IMR-90 (cell line): ENCODE results near the gene PCNX2. TPM values are rescaled to one million over a fixed set of nuclear protein-coding genes. Genes with fewer than 3 reads are reported as not detected.

Experiments
- ATAC-seq: fragments of 200-7000 bp; cut with Tn5 transposase; 2 replicates; pipeline ENCODE4 v1.9.1; 2020; ENCODE audit warnings: low read depth, mild to moderate bottlenecking, moderate library complexity
- BruUV-seq: library from RNA; stranded (reverse); fragments of 400-500 nt; replicated peaks from 2 replicates; lab custom pipeline; 2021; lab: Mats Ljungman, UMichigan
- CTCF ChIA-PET: fragments of 300-600 bp; formaldehyde crosslinking; extraction: SDS; loops from one replicate; lab custom pipeline; 2021; ENCODE audit warnings: antibody characterized with exemption; lab: Yijun Ruan, JAX
- POLR2A ChIA-PET: fragments of 300-600 bp; sonication (Branson Sonifier 250); formaldehyde crosslinking; loops from one replicate; lab custom pipeline; 2022; ENCODE audit warnings: antibody characterized with exemption; ENCODE audit not compliant: unreplicated experiment; lab: Charles Lee
- DNase-seq: peaks from one replicate; pipeline ENCODE4 v3.0.0; 2013
- H2AFZ ChIP-seq: replicated peaks from 2 replicates; pipeline ENCODE3; 2013; ENCODE audit warnings: low read length, mild to moderate bottlenecking; ENCODE audit not compliant: poor library complexity
- H2AK5ac ChIP-seq: 2 replicates; pipeline ENCODE4 v1.6.1; 2013; ENCODE audit warnings: low read depth, low read length, inconsistent platforms
- H2AK9ac ChIP-seq: replicated peaks from 2 replicates; pipeline ENCODE3; 2013; ENCODE audit warnings: mild to moderate bottlenecking, low read depth, low read length, moderate library complexity; ENCODE audit not compliant: poor library complexity
- H2BK120ac ChIP-seq: 2 replicates; pipeline ENCODE4 v1.6.1; 2013; ENCODE audit warnings: low read depth, low read length, inconsistent platforms
- H2BK15ac ChIP-seq: 3 replicates; pipeline ENCODE4 v1.6.1; 2013; ENCODE audit warnings: low read depth, low read length, inconsistent platforms
- H2BK20ac ChIP-seq: 2 replicates; pipeline ENCODE4 v1.6.1; 2013; ENCODE audit warnings: low read depth, mild to moderate bottlenecking, inconsistent platforms, low read length, moderate library complexity
- H2BK5ac ChIP-seq: 2 replicates; pipeline ENCODE4 v1.6.1; 2013; ENCODE audit warnings: mild to moderate bottlenecking, low read depth, low read length, inconsistent platforms; ENCODE audit not compliant: poor library complexity, severe bottlenecking
- H3K14ac ChIP-seq: replicated peaks from 2 replicates; pipeline ENCODE4 v1.6.1; 2013; ENCODE audit warnings: low read depth, low read length, inconsistent platforms
- H3K18ac ChIP-seq: 2 replicates; pipeline ENCODE4 v1.6.1; 2013; ENCODE audit warnings: low read depth, low read length, control low read depth
- H3K23ac ChIP-seq: 2 replicates; pipeline ENCODE4 v1.6.1; 2013; ENCODE audit warnings: low read depth, low read length, inconsistent platforms
- H3K27ac ChIP-seq: 2 replicates; pipeline ENCODE4 v1.5.1; 2013; ENCODE audit warnings: mild to moderate bottlenecking, control low read depth, low read length; ENCODE audit not compliant: insufficient read depth
- H3K27me3 ChIP-seq: 2 replicates; pipeline ENCODE4 v1.6.1; 2013; ENCODE audit warnings: low read length; ENCODE audit not compliant: control insufficient read depth, insufficient read depth
- H3K36me3 ChIP-seq: 2 replicates; pipeline ENCODE4 v1.6.1; 2013; ENCODE audit warnings: low read length, mixed read lengths; ENCODE audit not compliant: control insufficient read depth, insufficient read depth
- H3K4ac ChIP-seq: 2 replicates; pipeline ENCODE4 v1.6.1; 2013; ENCODE audit warnings: low read depth, low read length, inconsistent platforms
- H3K4me1 ChIP-seq: 2 replicates; pipeline ENCODE4 v1.6.1; 2013; ENCODE audit warnings: low read length, mixed read lengths; ENCODE audit not compliant: control insufficient read depth, insufficient read depth
- H3K4me2 ChIP-seq: 2 replicates; pipeline ENCODE4 v1.6.1; 2013; ENCODE audit warnings: low read depth, mild to moderate bottlenecking, control low read depth, low read length, moderate library complexity
- H3K4me3 ChIP-seq: 2 replicates; pipeline ENCODE4 v1.5.1; 2013; ENCODE audit warnings: low read depth, mild to moderate bottlenecking, control low read depth, low read length, moderate library complexity; ENCODE audit not compliant: insufficient read depth
- H3K56ac ChIP-seq: 2 replicates; pipeline ENCODE4 v1.6.1; 2013; ENCODE audit warnings: low read length, inconsistent platforms; ENCODE audit not compliant: insufficient read depth; ENCODE audit errors: extremely low read depth
- H3K79me1 ChIP-seq, 2 experiments: 2 replicates each; pipeline ENCODE4 v1.6.1; 2013; ENCODE audit warnings: low read length in 2 of 2, inconsistent platforms in 1 of 2, low read depth in 1 of 2
- H3K9ac ChIP-seq: 2 replicates; pipeline ENCODE4 v1.6.1; 2013; ENCODE audit warnings: low read depth, low read length, control low read depth
- H3K9me1 ChIP-seq: 2 replicates; pipeline ENCODE4 v1.6.1; 2013; ENCODE audit warnings: low read length, inconsistent platforms; ENCODE audit not compliant: insufficient read depth
- H3K9me3 ChIP-seq: 2 replicates; pipeline ENCODE4 v1.6.1; 2013; ENCODE audit warnings: low read length; ENCODE audit not compliant: control insufficient read depth, insufficient read depth
- H4K20me1 ChIP-seq: 2 replicates; pipeline ENCODE4 v1.6.1; 2013; ENCODE audit warnings: low read length, inconsistent platforms; ENCODE audit not compliant: insufficient read depth
- H4K5ac ChIP-seq: 2 replicates; pipeline ENCODE4 v1.6.1; 2013; ENCODE audit warnings: mild to moderate bottlenecking, low read depth, low read length, control low read depth
- H4K8ac ChIP-seq, 2 experiments: 2 replicates each; pipeline ENCODE4 v1.6.1; 2013; ENCODE audit warnings: low read depth in 2 of 2, low read length in 2 of 2, control low read depth in 1 of 2, inconsistent platforms in 1 of 2
- H4K91ac ChIP-seq: 2 replicates; pipeline ENCODE4 v1.6.1; 2013; ENCODE audit warnings: low read depth, low read length, inconsistent platforms; ENCODE audit not compliant: insufficient read depth
- BHLHE40 ChIP-seq: fragments of 150-350 bp; IDR thresholded peaks from 2 replicates; pipeline ENCODE4 v1.6.1; 2016; ENCODE audit warnings: mild to moderate bottlenecking, low read depth, low read length
- CEBPB ChIP-seq: IDR thresholded peaks from 2 replicates; pipeline ENCODE4 v1.6.1; 2012; ENCODE audit warnings: low read depth, low read length, improper control_type of control experiment
- CHD1 ChIP-seq: IDR thresholded peaks from 2 replicates; pipeline ENCODE4 v1.6.1; 2012; ENCODE audit warnings: low read depth, low read length, improper control_type of control experiment
- FOS ChIP-seq: fragments of 150-350 bp; IDR thresholded peaks from 2 replicates; pipeline ENCODE4 v1.6.1; 2016; ENCODE audit warnings: low read depth, low read length
- MAFK ChIP-seq: IDR thresholded peaks from 2 replicates; pipeline ENCODE4 v1.6.1; 2012; ENCODE audit warnings: low read depth, low read length, improper control_type of control experiment
- MAZ ChIP-seq: IDR thresholded peaks from 2 replicates; pipeline ENCODE4 v1.6.1; 2012; ENCODE audit warnings: low read depth, mild to moderate bottlenecking, low read length, improper control_type of control experiment, moderate library complexity, borderline replicate concordance
- MXI1 ChIP-seq: IDR thresholded peaks from 2 replicates; pipeline ENCODE4 v1.6.1; 2012; ENCODE audit warnings: low read depth, mild to moderate bottlenecking, low read length, moderate library complexity, borderline replicate concordance
- NFE2L2 ChIP-seq: fragments of 150-350 bp; IDR thresholded peaks from 2 replicates; pipeline ENCODE4 v1.6.1; 2016; ENCODE audit warnings: low read depth, mild to moderate bottlenecking, low read length
- POLR2A ChIP-seq: IDR thresholded peaks from 2 replicates; pipeline ENCODE4 v1.6.1; 2012; ENCODE audit warnings: mild to moderate bottlenecking, low read depth, low read length
- RAD21 ChIP-seq: IDR thresholded peaks from 2 replicates; pipeline ENCODE4 v1.6.1; 2012; ENCODE audit warnings: low read length, improper control_type of control experiment
- RCOR1 ChIP-seq: IDR thresholded peaks from 2 replicates; pipeline ENCODE4 v1.6.1; 2012; ENCODE audit warnings: mild to moderate bottlenecking, low read length, improper control_type of control experiment; ENCODE audit not compliant: insufficient replicate concordance
- RFX5 ChIP-seq: IDR thresholded peaks from 2 replicates; pipeline ENCODE4 v1.8.0; 2012; ENCODE audit warnings: low read depth, mild to moderate bottlenecking, low read length, moderate library complexity
- SMC3 ChIP-seq: fragments of 150-350 bp; IDR thresholded peaks from 2 replicates; pipeline ENCODE4 v1.6.1; 2016; ENCODE audit warnings: low read depth, mild to moderate bottlenecking, antibody characterized with exemption, low read length, moderate library complexity
- WGBS, 2 experiments: methylation state at CpG; one replicate each; pipeline versions ENCODE4 v1.1.5 to v1.1.7; 2013; ENCODE audit warnings: missing lambda C conversion rate in 2 of 2; ENCODE audit not compliant: insufficient read length in 1 of 2; ENCODE audit errors: extremely low coverage in 2 of 2; 5-methylcytosine and 5-hydroxymethylcytosine counted together
- dilution Hi-C: fragments of 300-500 bp; cut with HindIII; formaldehyde crosslinking; loops from one replicate; pipeline ENCODE4 v1.14.3; 2018; ENCODE audit warnings: low sequenced_read_pairs; ENCODE audit not compliant: unreplicated experiment
- in situ Hi-C: fragments of 300-500 bp; cut with MboI; formaldehyde crosslinking; loops from 3 replicates; pipeline ENCODE4 v1.14.3; 2019; ENCODE audit warnings: low sequenced_read_pairs, inconsistent platforms, mixed read lengths
- intact Hi-C: fragments of 100-400 bp; cut with micrococcal nuclease; formaldehyde crosslinking; loops from 2 replicates; pipeline ENCODE4 v1.10.0; 2022
- polyA plus RNA-seq, 3 experiments: library from polyadenylated mRNA; depleted of rRNA; stranded (reverse); fragments of >200 nt; gene quantifications; 2 replicates each; pipeline ENCODE4 v1.2.3, GENCODE V29; 2012; ENCODE audit warnings: low replicate concordance in 1 of 3
- total RNA-seq: library from RNA; depleted of rRNA; stranded (reverse); fragments of >200 nt; gene quantifications from 2 replicates; pipeline ENCODE4 v1.2.3, GENCODE V29; 2012
- TF ChIP-seq, protein P1 (sequence below): conservative IDR thresholded peaks from 2 replicates; pipeline ENCODE4 v1.5.1; 2012; ENCODE audit warnings: mild to moderate bottlenecking, low read depth, low read length, improper control_type of control experiment
- TF ChIP-seq, protein P2 (sequence below): fragments of 150-350 bp; IDR thresholded peaks from 2 replicates; pipeline ENCODE4 v1.6.1; 2016; ENCODE audit warnings: low read depth, mild to moderate bottlenecking, low read length, moderate library complexity, borderline replicate concordance

PCNX2 gene
- total and polyA plus RNA-seq, 2 of the 4 experiments (the other 2 are of a cell fraction) = 15.9 to 22.6 TPM

DNA sequence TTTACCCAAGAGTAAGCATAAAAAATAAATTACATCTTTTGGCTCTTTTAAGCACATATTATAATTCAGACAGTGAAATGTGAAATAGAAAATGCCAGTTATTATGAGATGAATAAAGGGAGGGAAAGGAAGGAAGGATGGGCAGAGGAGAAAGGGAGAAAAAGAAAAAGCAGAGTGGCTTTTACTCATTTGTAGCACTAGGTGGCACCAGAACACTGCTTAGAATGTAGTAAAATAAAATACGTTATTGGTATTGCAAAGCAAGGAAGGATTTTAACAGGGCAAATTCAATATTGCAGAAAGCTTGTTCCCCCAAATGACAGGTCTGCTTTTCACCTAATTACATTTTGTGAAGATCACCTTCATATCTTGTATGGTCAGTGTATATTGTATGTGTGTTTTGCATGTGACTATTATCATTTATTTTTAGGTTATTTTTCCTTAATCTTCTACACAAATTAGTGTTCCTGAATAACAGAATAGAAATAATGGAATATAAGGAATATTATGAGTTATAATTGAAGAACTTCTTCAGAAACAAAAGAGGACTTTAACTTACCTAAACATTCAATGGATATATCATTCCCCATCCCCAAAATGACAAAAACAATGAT is 9.1 kb upstream of the PCNX2 start:
- in situ Hi-C loops = loop anchor here (10.0 kb wide), 1 partner anchor 760 kb away; no protein-coding TSS in a partner anchor
- H3K9me1 ChIP-seq = no peaks in the 10 kb centered on the region
- peaks cover 2% of the 10 kb centered on the region; the same call in 1 of the 2 replicates for H3K4me1 ChIP-seq
- no peak overlapping the region for H3K27ac ChIP-seq
- H2AFZ ChIP-seq = no peak overlapping the region
- DNase-seq = peak; percentile 30
- no peak overlapping the region for H2BK20ac ChIP-seq
- H3K14ac ChIP-seq = no peak overlapping the region
- no peak overlapping the region for H2AK5ac ChIP-seq
- H3K23ac ChIP-seq = no peak overlapping the region
- intact Hi-C loops = loop anchor here (1.0 to 2.0 kb wide), 2 partner anchors 60 to 761 kb away; no protein-coding TSS in a partner anchor
- no peak overlapping the region for H3K18ac ChIP-seq
- dilution Hi-C loops = no loop called here
- no peak overlapping the region for H4K8ac ChIP-seq
- H3K9me3 ChIP-seq = no peaks in the 10 kb centered on the region
- H3K4me2 ChIP-seq = no peak overlapping the region
- no peak overlapping the region for H2BK15ac ChIP-seq
- H3K4ac ChIP-seq = no peak overlapping the region
- no peaks in the 10 kb centered on the region for H4K20me1 ChIP-seq
- H2BK120ac ChIP-seq = no peak overlapping the region
- H3K9ac ChIP-seq = no peak overlapping the region
- WGBS, 2 experiments = no CpG with 5 or more reads among the region's 1 CpG
- H3K56ac ChIP-seq = no peak overlapping the region
- ChIA-PET CTCF (interaction anchor here (0.5 to 2.6 kb wide), 5 partner anchors 12 to 860 kb away, joined by 3 to 11 read pairs (median 3); no protein-coding TSS in a partner anchor), POLR2A (no interaction called here)
- H3K79me1 ChIP-seq = no peaks in the 10 kb centered on the region
- H2BK5ac ChIP-seq = no peak overlapping the region
- no TSS peak for BruUV-seq
- H2AK9ac ChIP-seq = no peak overlapping the region
- no peaks in the 10 kb centered on the region for H3K27me3 ChIP-seq
- H3K4me3 ChIP-seq = no peak overlapping the region
- no peaks in the 10 kb centered on the region for H3K36me3 ChIP-seq
- no peak overlapping the region for H4K5ac ChIP-seq
- no peak overlapping the region for H4K91ac ChIP-seq
- 0 out of 2 replicates have a peak, but pooled peaks have one; percentile 67 for ATAC-seq
- TF ChIP-seq RFX5 (no peak), CHD1 (no peak), SMC3 (peak; percentile 47), MAFK (no peak), CEBPB (no peak), POLR2A (no peak), BHLHE40 (no peak), NFE2L2 (no peak), FOS (no peak), MXI1 (no peak), RCOR1 (no peak), MAZ (no peak), RAD21 (peak; percentile 74)
- TF ChIP-seq, protein P1, sequence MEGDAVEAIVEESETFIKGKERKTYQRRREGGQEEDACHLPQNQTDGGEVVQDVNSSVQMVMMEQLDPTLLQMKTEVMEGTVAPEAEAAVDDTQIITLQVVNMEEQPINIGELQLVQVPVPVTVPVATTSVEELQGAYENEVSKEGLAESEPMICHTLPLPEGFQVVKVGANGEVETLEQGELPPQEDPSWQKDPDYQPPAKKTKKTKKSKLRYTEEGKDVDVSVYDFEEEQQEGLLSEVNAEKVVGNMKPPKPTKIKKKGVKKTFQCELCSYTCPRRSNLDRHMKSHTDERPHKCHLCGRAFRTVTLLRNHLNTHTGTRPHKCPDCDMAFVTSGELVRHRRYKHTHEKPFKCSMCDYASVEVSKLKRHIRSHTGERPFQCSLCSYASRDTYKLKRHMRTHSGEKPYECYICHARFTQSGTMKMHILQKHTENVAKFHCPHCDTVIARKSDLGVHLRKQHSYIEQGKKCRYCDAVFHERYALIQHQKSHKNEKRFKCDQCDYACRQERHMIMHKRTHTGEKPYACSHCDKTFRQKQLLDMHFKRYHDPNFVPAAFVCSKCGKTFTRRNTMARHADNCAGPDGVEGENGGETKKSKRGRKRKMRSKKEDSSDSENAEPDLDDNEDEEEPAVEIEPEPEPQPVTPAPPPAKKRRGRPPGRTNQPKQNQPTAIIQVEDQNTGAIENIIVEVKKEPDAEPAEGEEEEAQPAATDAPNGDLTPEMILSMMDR = peak; percentile 76
- TF ChIP-seq, protein P2, sequence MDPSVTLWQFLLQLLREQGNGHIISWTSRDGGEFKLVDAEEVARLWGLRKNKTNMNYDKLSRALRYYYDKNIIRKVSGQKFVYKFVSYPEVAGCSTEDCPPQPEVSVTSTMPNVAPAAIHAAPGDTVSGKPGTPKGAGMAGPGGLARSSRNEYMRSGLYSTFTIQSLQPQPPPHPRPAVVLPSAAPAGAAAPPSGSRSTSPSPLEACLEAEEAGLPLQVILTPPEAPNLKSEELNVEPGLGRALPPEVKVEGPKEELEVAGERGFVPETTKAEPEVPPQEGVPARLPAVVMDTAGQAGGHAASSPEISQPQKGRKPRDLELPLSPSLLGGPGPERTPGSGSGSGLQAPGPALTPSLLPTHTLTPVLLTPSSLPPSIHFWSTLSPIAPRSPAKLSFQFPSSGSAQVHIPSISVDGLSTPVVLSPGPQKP = no peak
